HG02973 (cell line): Measurements from ENCODE around the gene S1PR3.

ENCODE experiments used
- ATAC-seq: cut with Tn5 transposase; IDR thresholded peaks from one replicate; pipeline ENCODE4 v1.9.1; 2021; ENCODE audit warnings: moderate library complexity; ENCODE audit not compliant: unreplicated experiment

The S1PR3 gene

GRCh38 chr9:89008055-89008743 is 16.9 kb downstream of the S1PR3 start:
- no peak for ATAC-seq

GRCh38 chr9:89008744-89009545 is 17.7 kb downstream of the S1PR3 start:
- ATAC-seq, result no peak

GRCh38 chr9:89009546-89009840 is 18.2 kb downstream of the S1PR3 start:
- ATAC-seq, result no peak

- no peak for ATAC-seq
These were observed 18.8 kb downstream of the S1PR3 start for GRCh38 chr9:89010056-89010455.

- ATAC-seq, result no peak
These were observed 19.4 kb downstream of the S1PR3 start for GRCh38 chr9:89010526-89011111.

GRCh38 chr9:89011683-89012082 is 20.4 kb downstream of the S1PR3 start:
- no peak for ATAC-seq

GRCh38 chr9:89012294-89013042 is 21.2 kb downstream of the S1PR3 start:
- ATAC-seq, result no peak

GRCh38 chr9:89013660-89014059 is 22.4 kb downstream of the S1PR3 start:
- ATAC-seq, result no peak

- no peak for ATAC-seq
These were observed 22.9 kb downstream of the S1PR3 start for GRCh38 chr9:89014153-89014552.

- ATAC-seq, result no peak
These were observed 24.1 kb downstream of the S1PR3 start for GRCh38 chr9:89015336-89015735.

GRCh38 chr9:89020754-89021153 is 29.5 kb downstream of the S1PR3 start:
- no peak for ATAC-seq

- no peak for ATAC-seq
These were observed 30.0 kb downstream of the S1PR3 start for GRCh38 chr9:89021154-89021803.

- no peak for ATAC-seq
These were observed 30.9 kb downstream of the S1PR3 start for GRCh38 chr9:89022001-89022759.

GRCh38 chr9:89022902-89023301 is 31.6 kb downstream of the S1PR3 start:
- ATAC-seq, result no peak

- no peak for ATAC-seq
These were observed 32.5 kb downstream of the S1PR3 start for GRCh38 chr9:89023740-89024139.

GRCh38 chr9:89024727-89025126 is 33.5 kb downstream of the S1PR3 start:
- ATAC-seq, result no peak

- ATAC-seq, result no peak
These were observed 34.3 kb downstream of the S1PR3 start for GRCh38 chr9:89025553-89025952.

- ATAC-seq, result no peak
These were observed 35.6 kb downstream of the S1PR3 start for GRCh38 chr9:89026876-89027275.

- no peak for ATAC-seq
These were observed 38.5 kb downstream of the S1PR3 start for GRCh38 chr9:89029788-89030187.

GRCh38 chr9:89032173-89032572 is 40.9 kb downstream of the S1PR3 start:
- ATAC-seq, result no peak
